IPS-11a (cell line): ENCODE data around the gene LIPC.

Source experiments
- H3K4me3 ChIP-seq: one replicate; pipeline ENCODE4 v1.5.1; 2013; ENCODE audit warnings: low read depth, low read length, control low read depth

Gene LIPC

GRCh38 chr15:58433597-58434333 is 2.0 kb downstream of the LIPC start:
- H3K4me3 ChIP-seq, result no peak overlapping the region

GRCh38 chr15:58434334-58434875 is 2.6 kb downstream of the LIPC start:
- H3K4me3 ChIP-seq, result no peak overlapping the region

GRCh38 chr15:58436552-58436951 is 4.8 kb downstream of the LIPC start:
- no peak overlapping the region for H3K4me3 ChIP-seq

GRCh38 chr15:58437531-58438105 is 5.8 kb downstream of the LIPC start:
- no peak overlapping the region for H3K4me3 ChIP-seq

- H3K4me3 ChIP-seq, result no peak overlapping the region
Measured at GRCh38 chr15:58438111-58438510, 6.3 kb downstream of the LIPC start.

- no peak overlapping the region for H3K4me3 ChIP-seq
Measured at GRCh38 chr15:58438956-58439355, 7.2 kb downstream of the LIPC start.

- no peak overlapping the region for H3K4me3 ChIP-seq
Measured at GRCh38 chr15:58440158-58440910, 8.5 kb downstream of the LIPC start.

- H3K4me3 ChIP-seq, result no peak overlapping the region
Measured at GRCh38 chr15:58440922-58441321, 9.1 kb downstream of the LIPC start.

- no peak overlapping the region for H3K4me3 ChIP-seq
Measured at GRCh38 chr15:58441376-58442070, 9.7 kb downstream of the LIPC start.

GRCh38 chr15:58442122-58442521 is 10.3 kb downstream of the LIPC start:
- no peak overlapping the region for H3K4me3 ChIP-seq

- no peak overlapping the region for H3K4me3 ChIP-seq
Measured at GRCh38 chr15:58443308-58443707, 11.5 kb downstream of the LIPC start.

- no peak overlapping the region for H3K4me3 ChIP-seq
Measured at GRCh38 chr15:58444056-58444455, 12.3 kb downstream of the LIPC start.

GRCh38 chr15:58444658-58445332 is 13.0 kb downstream of the LIPC start:
- H3K4me3 ChIP-seq, result no peak overlapping the region

GRCh38 chr15:58445865-58446264 is 14.1 kb downstream of the LIPC start:
- no peak overlapping the region for H3K4me3 ChIP-seq

GRCh38 chr15:58446521-58446920 is 14.7 kb downstream of the LIPC start:
- no peak overlapping the region for H3K4me3 ChIP-seq

- no peak overlapping the region for H3K4me3 ChIP-seq
Measured at GRCh38 chr15:58447271-58448010, 15.7 kb downstream of the LIPC start.

- H3K4me3 ChIP-seq, result no peak overlapping the region
Measured at GRCh38 chr15:58448331-58448730, 16.5 kb downstream of the LIPC start.

GRCh38 chr15:58448906-58449305 is 17.1 kb downstream of the LIPC start:
- H3K4me3 ChIP-seq, result no peak overlapping the region

- no peak overlapping the region for H3K4me3 ChIP-seq
Measured at GRCh38 chr15:58451826-58452225, 20.0 kb downstream of the LIPC start.

GRCh38 chr15:58452775-58453174 is 21.0 kb downstream of the LIPC start:
- no peak overlapping the region for H3K4me3 ChIP-seq
